Loucy (cell line): ENCODE results near the gene LYPD4.

Experiments
- H2AFZ ChIP-seq: fragments of 200-600 bp; sonication (generic); 2 replicates; pipeline ENCODE4 v1.6.0; 2016; ENCODE audit warnings: antibody characterized with exemption, mild to moderate bottlenecking, low read length, moderate library complexity
- H3F3A ChIP-seq: fragments of 200-600 bp; 2 replicates; pipeline ENCODE4 v1.6.0; 2016; ENCODE audit warnings: antibody characterized with exemption, low read depth, mild to moderate bottlenecking
- H3K27me3 ChIP-seq: fragments of 200-600 bp; sonication (generic); 2 replicates; pipeline ENCODE4 v1.6.1; 2014; ENCODE audit warnings: low read length, mild to moderate bottlenecking; ENCODE audit not compliant: insufficient read depth, poor library complexity, severe bottlenecking
- H3K36me3 ChIP-seq: fragments of 200-600 bp; sonication (generic); 2 replicates; pipeline ENCODE4 v1.6.1; 2016; ENCODE audit warnings: low read length; ENCODE audit not compliant: insufficient read depth
- H3K4me1 ChIP-seq: fragments of 200-600 bp; sonication (generic); 2 replicates; pipeline ENCODE4 v1.5.1; 2014; ENCODE audit warnings: low read length, mild to moderate bottlenecking; ENCODE audit not compliant: insufficient read depth, poor library complexity, severe bottlenecking
- H3K4me2 ChIP-seq: fragments of 200-600 bp; sonication (generic); 2 replicates; pipeline ENCODE4 v1.6.0; 2014; ENCODE audit warnings: antibody characterized with exemption, low read length, low read depth, mild to moderate bottlenecking; ENCODE audit not compliant: poor library complexity, severe bottlenecking
- H3K4me3 ChIP-seq: fragments of 200-600 bp; sonication (generic); 2 replicates; pipeline ENCODE4 v1.5.1; 2014; ENCODE audit warnings: low read length, mild to moderate bottlenecking, mixed read lengths; ENCODE audit not compliant: poor library complexity, severe bottlenecking
- H3K79me2 ChIP-seq: fragments of 200-600 bp; sonication (generic); 2 replicates; pipeline ENCODE4 v1.6.1; 2014; ENCODE audit warnings: low read length; ENCODE audit not compliant: insufficient read depth
- H3K9ac ChIP-seq: fragments of 200-600 bp; sonication (generic); 2 replicates; pipeline ENCODE4 v1.6.0; 2014; ENCODE audit warnings: mild to moderate bottlenecking, low read depth, low read length, moderate library complexity; ENCODE audit not compliant: poor library complexity, severe bottlenecking
- H3K9me2 ChIP-seq: fragments of 200-600 bp; sonication (generic); replicated peaks from 2 replicates; pipeline ENCODE4 v1.6.1; 2016; ENCODE audit warnings: low read depth, low read length, mixed read lengths
- H3K9me3 ChIP-seq: fragments of 200-600 bp; sonication (generic); 2 replicates; pipeline ENCODE4 v1.6.1; 2014; ENCODE audit warnings: mild to moderate bottlenecking, antibody characterized with exemption, low read length, low read depth; ENCODE audit not compliant: insufficient read depth
- H4K20me1 ChIP-seq: fragments of 200-600 bp; sonication (generic); 2 replicates; pipeline ENCODE4 v1.6.0; 2014; ENCODE audit warnings: antibody characterized with exemption, low read length, mild to moderate bottlenecking; ENCODE audit not compliant: insufficient read depth, poor library complexity, severe bottlenecking
- EZH2phosphoT487 ChIP-seq: fragments of 200-600 bp; IDR thresholded peaks from 2 replicates; pipeline ENCODE4 v1.6.1; 2018; ENCODE audit warnings: antibody characterized with exemption, mild to moderate bottlenecking, moderate library complexity, borderline replicate concordance
- TF ChIP-seq, protein P1 (sequence below): fragments of 200-600 bp; sonication (generic); conservative IDR thresholded peaks from 2 replicates; pipeline ENCODE4 v1.5.1; 2014; ENCODE audit warnings: mild to moderate bottlenecking, antibody characterized with exemption, low read length

Gene LYPD4

DNA sequence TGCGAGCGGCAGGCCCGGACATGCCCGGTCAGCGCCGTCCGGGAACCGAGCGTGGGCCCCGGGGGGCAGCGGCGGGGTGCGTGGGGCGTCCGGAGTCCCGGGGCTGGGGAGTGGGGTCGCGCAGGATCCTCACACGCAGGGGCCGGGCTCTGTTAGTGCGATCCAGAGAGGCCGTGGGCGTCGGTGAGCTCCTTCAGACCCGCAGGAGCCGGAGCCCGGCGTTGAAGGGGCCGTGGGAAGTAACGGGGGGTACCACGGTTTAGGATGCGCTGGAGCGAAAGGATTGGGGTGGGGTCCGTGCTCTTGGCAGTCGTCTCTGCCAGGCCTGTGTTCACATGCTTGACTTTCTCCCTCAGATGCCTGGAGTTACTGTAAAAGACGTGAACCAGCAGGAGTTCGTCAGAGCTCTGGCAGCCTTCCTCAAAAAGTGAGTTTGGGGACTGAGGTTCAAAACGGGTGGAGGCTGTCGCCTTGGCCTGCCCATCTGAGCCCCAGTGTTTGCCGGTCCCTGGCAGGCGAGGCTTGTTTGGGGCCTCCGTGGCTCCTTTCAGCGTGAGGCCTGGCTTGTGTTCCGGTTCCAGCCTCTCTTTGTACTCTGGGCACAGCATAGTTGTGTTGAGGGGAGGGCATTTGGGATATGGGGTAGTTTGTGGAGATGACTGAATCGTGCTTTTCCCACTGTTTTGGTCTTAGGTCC lies 16.1 kb upstream of the LYPD4 start:
- Histone ChIP-seq H3F3A (no peaks in the 10 kb centered on the region), H3K4me2 (peak overlapping the region; percentile 92), H3K9me3 (no peaks in the 10 kb centered on the region), H3K79me2 (peaks cover 55% of the 10 kb centered on the region), H3K4me3 (peak overlapping the region; percentile 93), H3K36me3 (peaks cover 40% of the 10 kb centered on the region), H3K9me2 (no peaks in the 10 kb centered on the region), H3K27me3 (peaks cover 5% of the 10 kb centered on the region), H3K9ac (peak overlapping the region; percentile 100), H4K20me1 (peaks cover 52% of the 10 kb centered on the region), H3K4me1 (peaks cover 44% of the 10 kb centered on the region), H2AFZ (no peak overlapping the region)
- TF ChIP-seq, protein P1, sequence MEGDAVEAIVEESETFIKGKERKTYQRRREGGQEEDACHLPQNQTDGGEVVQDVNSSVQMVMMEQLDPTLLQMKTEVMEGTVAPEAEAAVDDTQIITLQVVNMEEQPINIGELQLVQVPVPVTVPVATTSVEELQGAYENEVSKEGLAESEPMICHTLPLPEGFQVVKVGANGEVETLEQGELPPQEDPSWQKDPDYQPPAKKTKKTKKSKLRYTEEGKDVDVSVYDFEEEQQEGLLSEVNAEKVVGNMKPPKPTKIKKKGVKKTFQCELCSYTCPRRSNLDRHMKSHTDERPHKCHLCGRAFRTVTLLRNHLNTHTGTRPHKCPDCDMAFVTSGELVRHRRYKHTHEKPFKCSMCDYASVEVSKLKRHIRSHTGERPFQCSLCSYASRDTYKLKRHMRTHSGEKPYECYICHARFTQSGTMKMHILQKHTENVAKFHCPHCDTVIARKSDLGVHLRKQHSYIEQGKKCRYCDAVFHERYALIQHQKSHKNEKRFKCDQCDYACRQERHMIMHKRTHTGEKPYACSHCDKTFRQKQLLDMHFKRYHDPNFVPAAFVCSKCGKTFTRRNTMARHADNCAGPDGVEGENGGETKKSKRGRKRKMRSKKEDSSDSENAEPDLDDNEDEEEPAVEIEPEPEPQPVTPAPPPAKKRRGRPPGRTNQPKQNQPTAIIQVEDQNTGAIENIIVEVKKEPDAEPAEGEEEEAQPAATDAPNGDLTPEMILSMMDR: no peak
- TF ChIP-seq EZH2phosphoT487: no peak

DNA sequence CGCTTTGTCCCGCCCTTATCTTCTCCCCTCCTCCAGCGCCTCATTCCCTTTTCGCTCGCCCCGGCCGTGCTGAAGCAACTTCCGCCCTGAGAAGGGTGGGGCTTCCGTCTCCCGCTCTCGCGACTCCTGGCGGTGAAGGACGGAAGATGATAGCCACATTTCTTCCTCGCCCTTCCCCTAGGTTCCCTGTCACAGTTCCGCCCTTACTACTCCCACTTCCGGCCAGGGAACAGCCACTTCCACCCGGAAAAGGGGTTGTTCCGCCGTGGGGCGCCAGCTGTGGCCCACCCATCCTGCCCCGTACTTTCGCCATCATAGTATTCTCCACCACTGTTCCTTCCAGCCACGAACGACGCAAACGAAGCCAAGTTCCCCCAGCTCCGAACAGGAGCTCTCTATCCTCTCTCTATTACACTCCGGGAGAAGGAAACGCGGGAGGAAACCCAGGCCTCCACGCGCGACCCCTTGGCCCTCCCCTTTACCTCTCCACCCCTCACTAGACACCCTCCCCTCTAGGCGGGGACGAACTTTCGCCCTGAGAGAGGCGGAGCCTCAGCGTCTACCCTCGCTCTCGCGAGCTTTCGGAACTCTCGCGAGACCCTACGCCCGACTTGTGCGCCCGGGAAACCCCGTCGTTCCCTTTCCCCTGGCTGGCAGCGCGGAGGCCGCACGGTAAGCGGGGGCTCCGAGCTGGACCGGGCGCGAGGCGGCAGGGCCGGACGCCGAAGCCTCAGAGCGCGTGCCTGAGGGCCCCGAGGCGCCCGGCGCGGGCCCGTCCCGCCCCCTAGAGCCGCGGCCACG lies 15.3 kb upstream of the LYPD4 start, which contains the start of gene RPS19:
Gene RPS19 (plus strand): TSS at position 638 of the 801 bp plus-strand sequence. CDS start 520 bp downstream, outside the sequence.
- Histone ChIP-seq H3K4me1 (peaks cover 44% of the 10 kb centered on the region), H3K9me3 (no peaks in the 10 kb centered on the region), H3F3A (no peaks in the 10 kb centered on the region), H3K4me2 (peak within 1 kb of the TSS; percentile 92), H2AFZ (peak within 1 kb of the TSS; percentile 92), H3K79me2 (peaks cover 48% of the 10 kb centered on the region), H3K27me3 (peaks cover 5% of the 10 kb centered on the region), H4K20me1 (peaks cover 45% of the 10 kb centered on the region), H3K4me3 (peak within 1 kb of the TSS; percentile 93), H3K9ac (peak within 1 kb of the TSS; percentile 100), H3K9me2 (no peaks in the 10 kb centered on the region), H3K36me3 (peaks cover 33% of the 10 kb centered on the region)
- no peak for TF ChIP-seq EZH2phosphoT487
- TF ChIP-seq, protein P1: peak; percentile 52; the same call in 1 of the 2 replicates

GRCh38 chr19:41859213-41859617 lies 14.7 kb upstream of the LYPD4 start:
- peak overlapping the region; percentile 65; the same call in 1 of the 2 replicates for H2AFZ ChIP-seq
- H3K36me3 ChIP-seq: peaks cover 27% of the 10 kb centered on the region
- H3K27me3 ChIP-seq: peaks cover 5% of the 10 kb centered on the region
- H3F3A ChIP-seq: no peaks in the 10 kb centered on the region
- no peak for TF ChIP-seq EZH2phosphoT487
- TF ChIP-seq, protein P1: no peak; the same call in 1 of the 2 replicates
- H3K9me3 ChIP-seq: no peaks in the 10 kb centered on the region
- peaks cover 42% of the 10 kb centered on the region for H3K79me2 ChIP-seq
- H3K4me2 ChIP-seq: peak overlapping the region; percentile 79
- H3K4me3 ChIP-seq: peak overlapping the region; percentile 62
- H3K9me2 ChIP-seq: no peaks in the 10 kb centered on the region
- H4K20me1 ChIP-seq: peaks cover 39% of the 10 kb centered on the region
- H3K4me1 ChIP-seq: peaks cover 38% of the 10 kb centered on the region
- H3K9ac ChIP-seq: peak overlapping the region; percentile 58
